ENCODE results near the gene TM9SF1. TPM values are rescaled to one million over a fixed set of nuclear protein-coding genes. Genes with fewer than 3 reads are reported as not detected.

Gene TM9SF1
- total and polyA plus RNA-seq, 9 of the 15 experiments (the other 6 are each of a cell fraction or from before 2014, with no cell fraction given), result 5.3 to 20.3 (median 11.8) TPM

GRCh38 chr14:24160850-24161804 lies 34.1 kb downstream of the TM9SF1 start, which contains the start of gene IRF9 (continued):
- TF ChIP-seq BRD9 (IDR thresholded peaks at IDR 0.05; ENCODE audit: low read depth, partially characterized antibody) (no peak), CREM (IDR thresholded peaks at IDR 0.05; ENCODE audit: low read depth) (peak; percentile 57; the same call in 1 of the 2 replicates), ETV1 (tag; conservative IDR thresholded peaks at IDR 0.05; ENCODE audit: low read depth) (no peak), MCM3 (IDR thresholded peaks at IDR 0.05) (no peak), HEY1 (CRISPR knock-in tag; IDR thresholded peaks at IDR 0.05; ENCODE audit: borderline replicate concordance) (no peak), MLLT1 (IDR thresholded peaks at IDR 0.05) (no peak), ZNF253 (CRISPR knock-in tag; conservative IDR thresholded peaks at IDR 0.05) (no peak), ZNF23 (CRISPR knock-in tag; IDR thresholded peaks at IDR 0.05) (no peak), FOXJ3 (CRISPR knock-in tag; IDR thresholded peaks at IDR 0.05) (no peak), SMARCA5 (IDR thresholded peaks at IDR 0.05) (no peak), RBM34 (IDR thresholded peaks at IDR 0.05; ENCODE audit: borderline replicate concordance, insufficient read depth, low read length) (no peak), CBX1 (IDR thresholded peaks at IDR 0.05; ENCODE audit: low read depth) (no peak), KDM4B (IDR thresholded peaks at IDR 0.05; ENCODE audit: borderline replicate concordance in 2 of 2, low read depth in 1 of 2) (peak in 1 of 2 experiments; percentile 72; a peak in 1 of 4 replicates), SNIP1 (IDR thresholded peaks at IDR 0.05; ENCODE audit: low read depth) (no peak), ZSCAN32 (CRISPR knock-in tag; IDR thresholded peaks at IDR 0.05) (no peak), TCF3 (CRISPR knock-in tag; IDR thresholded peaks at IDR 0.05) (peak; percentile 45), ZNF77 (CRISPR knock-in tag; IDR thresholded peaks at IDR 0.05) (no peak), HNRNPK (IDR thresholded peaks at IDR 0.05; ENCODE audit: low read depth, low read length, poor library complexity, severe bottlenecking) (no peak), EGR1 (conservative IDR thresholded peaks at IDR 0.05) (no peak), KLF10 (CRISPR knock-in tag; IDR thresholded peaks at IDR 0.05) (no peak), MIER1 (IDR thresholded peaks at IDR 0.05; ENCODE audit: low read depth) (no peak), ZZZ3 (IDR thresholded peaks at IDR 0.05) (no peak), ZBTB43 (CRISPR knock-in tag; IDR thresholded peaks at IDR 0.05) (no peak), POLR3G (IDR thresholded peaks at IDR 0.05; ENCODE audit: extremely low read depth, insufficient read length, insufficient replicate concordance) (no peak), POLR2G (IDR thresholded peaks at IDR 0.05; ENCODE audit: low read depth, low read length) (no peak), NFE2 (IDR thresholded peaks at IDR 0.05; ENCODE audit: low read depth) (no peak), TAF15 (IDR thresholded peaks at IDR 0.05; ENCODE audit: low read depth, low read length) (no peak)
